Chondrocyte (in vitro differentiated cells): ENCODE measurements around the gene TMEM106B. TPM values are rescaled to one million over a fixed set of nuclear protein-coding genes. Genes with fewer than 3 reads are reported as not detected.

Source experiments
- DNase-seq: peaks from one replicate; pipeline ENCODE4 v3.0.0; 2021; ENCODE audit warnings: mixed read lengths, low spot score
- H3K27ac Mint-ChIP-seq: one replicate; pipeline ENCODE4 v1.8.0; 2021; ENCODE audit warnings: mild to moderate bottlenecking, moderate library complexity, mixed read lengths; ENCODE audit not compliant: unreplicated experiment
- H3K27me3 Mint-ChIP-seq: 2 replicates; pipeline ENCODE4 v1.8.0; 2021; ENCODE audit warnings: low read depth, mixed read lengths
- H3K36me3 Mint-ChIP-seq: 2 replicates; pipeline ENCODE4 v1.8.0; 2021; ENCODE audit warnings: low read depth, mixed read lengths
- H3K4me1 Mint-ChIP-seq: 2 replicates; pipeline ENCODE4 v1.8.0; 2021; ENCODE audit warnings: low read depth, mild to moderate bottlenecking, mixed read lengths
- H3K4me3 Mint-ChIP-seq: one replicate; pipeline ENCODE4 v1.8.0; 2021; ENCODE audit warnings: mild to moderate bottlenecking, moderate library complexity, mixed read lengths; ENCODE audit not compliant: unreplicated experiment
- H3K9me3 Mint-ChIP-seq: 2 replicates; pipeline ENCODE4 v1.8.0; 2021; ENCODE audit warnings: low read depth, mixed read lengths
- total RNA-seq: library from RNA; stranded (reverse); gene quantifications from 3 replicates; pipeline ENCODE4 v1.2.1, GENCODE V29; 2021
- TF ChIP-seq, protein P1 (sequence below): fragments of 200-600 bp; sonication (generic); IDR thresholded peaks from 2 replicates; pipeline ENCODE4 v1.5.0; 2021; ENCODE audit warnings: antibody characterized with exemption, mild to moderate bottlenecking, moderate library complexity

Gene TMEM106B
- total RNA-seq, 1 donor from 2014 or later, result 45.5 TPM

GRCh38 chr7:12178317-12178716 lies 32.8 kb upstream of the TMEM106B start:
- Mint-ChIP-seq H3K27ac (no peak overlapping the region), H3K4me1 (no peaks in the 10 kb centered on the region), H3K9me3 (no peaks in the 10 kb centered on the region), H3K4me3 (no peak overlapping the region), H3K27me3 (peaks cover 13% of the 10 kb centered on the region), H3K36me3 (no peaks in the 10 kb centered on the region)
- no peak for DNase-seq
- TF ChIP-seq, protein P1, sequence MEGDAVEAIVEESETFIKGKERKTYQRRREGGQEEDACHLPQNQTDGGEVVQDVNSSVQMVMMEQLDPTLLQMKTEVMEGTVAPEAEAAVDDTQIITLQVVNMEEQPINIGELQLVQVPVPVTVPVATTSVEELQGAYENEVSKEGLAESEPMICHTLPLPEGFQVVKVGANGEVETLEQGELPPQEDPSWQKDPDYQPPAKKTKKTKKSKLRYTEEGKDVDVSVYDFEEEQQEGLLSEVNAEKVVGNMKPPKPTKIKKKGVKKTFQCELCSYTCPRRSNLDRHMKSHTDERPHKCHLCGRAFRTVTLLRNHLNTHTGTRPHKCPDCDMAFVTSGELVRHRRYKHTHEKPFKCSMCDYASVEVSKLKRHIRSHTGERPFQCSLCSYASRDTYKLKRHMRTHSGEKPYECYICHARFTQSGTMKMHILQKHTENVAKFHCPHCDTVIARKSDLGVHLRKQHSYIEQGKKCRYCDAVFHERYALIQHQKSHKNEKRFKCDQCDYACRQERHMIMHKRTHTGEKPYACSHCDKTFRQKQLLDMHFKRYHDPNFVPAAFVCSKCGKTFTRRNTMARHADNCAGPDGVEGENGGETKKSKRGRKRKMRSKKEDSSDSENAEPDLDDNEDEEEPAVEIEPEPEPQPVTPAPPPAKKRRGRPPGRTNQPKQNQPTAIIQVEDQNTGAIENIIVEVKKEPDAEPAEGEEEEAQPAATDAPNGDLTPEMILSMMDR, result no peak

GRCh38 chr7:12194426-12194825 lies 16.7 kb upstream of the TMEM106B start:
- TF ChIP-seq, protein P1, result no peak
- no peak overlapping the region for H3K27ac Mint-ChIP-seq
- no peak for DNase-seq
- H3K27me3 Mint-ChIP-seq, result peaks cover 12% of the 10 kb centered on the region
- H3K9me3 Mint-ChIP-seq, result no peaks in the 10 kb centered on the region
- H3K4me3 Mint-ChIP-seq, result no peak overlapping the region
- H3K4me1 Mint-ChIP-seq, result no peaks in the 10 kb centered on the region
- no peaks in the 10 kb centered on the region for H3K36me3 Mint-ChIP-seq

- Mint-ChIP-seq H3K4me1 (no peaks in the 10 kb centered on the region), H3K36me3 (no peaks in the 10 kb centered on the region), H3K27me3 (peaks cover 14% of the 10 kb centered on the region), H3K27ac (no peak overlapping the region), H3K4me3 (no peak overlapping the region), H3K9me3 (no peaks in the 10 kb centered on the region)
- no peak for DNase-seq
- TF ChIP-seq, protein P1, result no peak
These were observed 14.7 kb upstream of the TMEM106B start for GRCh38 chr7:12196386-12196785.

GRCh38 chr7:12199363-12199762 lies 11.7 kb upstream of the TMEM106B start:
- TF ChIP-seq, protein P1, result no peak
- H3K36me3 Mint-ChIP-seq, result no peaks in the 10 kb centered on the region
- no peak overlapping the region for H3K4me3 Mint-ChIP-seq
- H3K9me3 Mint-ChIP-seq, result no peaks in the 10 kb centered on the region
- no peak overlapping the region for H3K27ac Mint-ChIP-seq
- H3K4me1 Mint-ChIP-seq, result no peaks in the 10 kb centered on the region
- H3K27me3 Mint-ChIP-seq, result peaks cover 18% of the 10 kb centered on the region
- DNase-seq, result no peak

GRCh38 chr7:12207046-12207445 lies 4.0 kb upstream of the TMEM106B start:
- Mint-ChIP-seq H3K27me3 (peaks cover 37% of the 10 kb centered on the region), H3K4me3 (no peak overlapping the region), H3K27ac (no peak overlapping the region), H3K4me1 (peaks cover 11% of the 10 kb centered on the region), H3K36me3 (peaks cover 2% of the 10 kb centered on the region), H3K9me3 (no peaks in the 10 kb centered on the region)
- DNase-seq, result no peak
- TF ChIP-seq, protein P1, result no peak
